ENCODE results near the gene ARHGEF37. TPM values are rescaled to one million over a fixed set of nuclear protein-coding genes. Genes with fewer than 3 reads are reported as not detected.

Gene ARHGEF37
- total and polyA plus RNA-seq, 2 of the 8 experiments (the other 6 are each of a cell fraction or from before 2014, with no cell fraction given): 0.21 to 0.48 TPM

DNA sequence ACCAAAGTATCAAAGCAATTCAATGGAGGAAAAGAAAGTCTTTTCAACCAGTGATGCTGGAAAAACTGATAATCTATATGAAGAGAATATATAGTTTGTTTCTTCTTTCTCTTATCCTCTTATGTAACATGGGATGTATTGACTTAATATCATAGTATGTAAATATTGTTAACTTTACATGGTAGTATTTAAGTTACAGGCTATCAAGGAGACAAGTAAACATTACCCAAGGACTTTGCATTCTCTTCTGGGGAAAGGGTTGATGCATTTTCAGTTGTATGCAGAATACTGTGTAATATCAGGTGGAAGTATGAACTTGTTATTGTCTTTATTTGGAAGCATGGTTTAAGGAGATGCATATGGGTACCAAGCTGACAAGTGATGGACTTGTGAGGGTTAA, 9.1 kb upstream of the ARHGEF37 start (continued):
- no peak for TF ChIP-seq NANOG (IDR thresholded peaks at IDR 0.05; ENCODE audit: insufficient read depth, low read depth, low read length, poor library complexity, severe bottlenecking)
- no peak for TF ChIP-seq POLR2A (IDR thresholded peaks at IDR 0.05; ENCODE audit: control extremely low read depth in 1 of 2, low read depth in 2 of 2, low read length in 2 of 2)
- TF ChIP-seq RXRA (IDR thresholded peaks at IDR 0.05; ENCODE audit: insufficient read depth, low read depth, low read length): no peak
- no peak for TF ChIP-seq GTF2F1 (IDR thresholded peaks at IDR 0.05; ENCODE audit: borderline replicate concordance, low read depth, low read length)
- TF ChIP-seq EGR1 (IDR thresholded peaks at IDR 0.05; ENCODE audit: borderline replicate concordance, low read depth, low read length): no peak
